PC-3 (cell line): ENCODE results near the gene TRAPPC10. TPM values are rescaled to one million over a fixed set of nuclear protein-coding genes. Genes with fewer than 3 reads are reported as not detected.

ENCODE experiments used
- ATAC-seq: fragments of 200-7000 bp; cut with Tn5 transposase; 2 replicates; pipeline ENCODE4 v1.9.1; 2020; ENCODE audit warnings: mild to moderate bottlenecking, moderate library complexity
- Bru-seq: library from RNA; stranded (reverse); fragments of 400-500 nt; gene quantifications from one replicate; lab custom pipeline; 2021; lab: Mats Ljungman, UMichigan
- BruChase-seq, 2 experiments: library from RNA; stranded (reverse); fragments of 400-500 nt; gene quantifications; one replicate each; lab custom pipeline; 2021; lab: Mats Ljungman, UMichigan
- BruUV-seq: library from RNA; stranded (reverse); fragments of 400-500 nt; replicated peaks from 2 replicates; lab custom pipeline; 2021; lab: Mats Ljungman, UMichigan
- CTCF ChIA-PET: fragments of 300-600 bp; sonication (Branson Sonifier 250); formaldehyde crosslinking; loops from one replicate; lab custom pipeline; 2022; ENCODE audit warnings: antibody characterized with exemption; lab: Charles Lee
- POLR2A ChIA-PET: fragments of 300-600 bp; sonication (Branson Sonifier 250); formaldehyde crosslinking; loops from one replicate; lab custom pipeline; 2022; ENCODE audit warnings: antibody characterized with exemption; ENCODE audit not compliant: unreplicated experiment; lab: Charles Lee
- DNase-seq: peaks from one replicate; pipeline ENCODE4 v3.0.0-alpha.2; 2015
- H2AFZ ChIP-seq: fragments of 300-600 bp; sonication (generic); 2 replicates; pipeline ENCODE4 v1.6.0; 2016; ENCODE audit warnings: antibody characterized with exemption, low read length
- H3F3A ChIP-seq: fragments of 300-600 bp; sonication (generic); one replicate; pipeline ENCODE4 v1.6.0; 2017; ENCODE audit warnings: antibody characterized with exemption, low read length, control low read depth, mild to moderate bottlenecking; ENCODE audit not compliant: unreplicated experiment
- H3K27ac ChIP-seq: fragments of 300-600 bp; sonication (generic); 2 replicates; pipeline ENCODE4 v1.5.1; 2016; ENCODE audit warnings: mild to moderate bottlenecking, low read length
- H3K27me3 ChIP-seq: fragments of 300-600 bp; sonication (generic); 2 replicates; pipeline ENCODE4 v1.6.1; 2016; ENCODE audit warnings: low read length, mixed read lengths
- H3K36me3 ChIP-seq: fragments of 300-600 bp; sonication (generic); 2 replicates; pipeline ENCODE4 v1.6.1; 2016; ENCODE audit warnings: low read depth, mixed run types, low read length, mixed read lengths
- H3K4me1 ChIP-seq: fragments of 300-600 bp; sonication (generic); 2 replicates; pipeline ENCODE4 v1.5.1; 2016; ENCODE audit warnings: low read length; ENCODE audit not compliant: insufficient read depth
- H3K4me2 ChIP-seq: fragments of 300-600 bp; sonication (generic); 2 replicates; pipeline ENCODE4 v1.6.0; 2016; ENCODE audit warnings: low read length
- H3K4me3 ChIP-seq: fragments of 300-600 bp; sonication (generic); 2 replicates; pipeline ENCODE4 v1.5.1; 2016; ENCODE audit warnings: mild to moderate bottlenecking, low read length, mixed read lengths
- H3K79me2 ChIP-seq: fragments of 300-600 bp; sonication (generic); 2 replicates; pipeline ENCODE4 v1.6.1; 2017; ENCODE audit warnings: low read length, mixed read lengths
- H3K9ac ChIP-seq: fragments of 300-600 bp; sonication (generic); 2 replicates; pipeline ENCODE4 v1.6.0; 2016; ENCODE audit warnings: mild to moderate bottlenecking, low read length
- H3K9me2 ChIP-seq: fragments of 300-600 bp; sonication (generic); replicated peaks from 2 replicates; pipeline ENCODE4 v1.6.1; 2016; ENCODE audit warnings: mixed run types, low read length, mixed read lengths
- H3K9me3 ChIP-seq: fragments of 300-600 bp; sonication (generic); 2 replicates; pipeline ENCODE4 v1.6.1; 2016; ENCODE audit warnings: low read length, mixed read lengths
- H4K20me1 ChIP-seq: fragments of 300-600 bp; sonication (generic); 2 replicates; pipeline ENCODE4 v1.6.1; 2016; ENCODE audit warnings: low read length, mixed read lengths
- CTCF ChIP-seq: fragments of 300-600 bp; sonication (generic); conservative IDR thresholded peaks from 2 replicates; pipeline ENCODE4 v1.5.1; 2017; ENCODE audit warnings: antibody characterized with exemption, low read depth, mild to moderate bottlenecking, low read length
- EZH2 ChIP-seq: fragments of 300-600 bp; sonication (generic); IDR thresholded peaks from one replicate; pipeline ENCODE4 v1.6.1; 2017; ENCODE audit warnings: antibody characterized with exemption, mild to moderate bottlenecking, low read length; ENCODE audit not compliant: unreplicated experiment
- EZH2phosphoT487 ChIP-seq: fragments of 300-600 bp; sonication (generic); IDR thresholded peaks from 2 replicates; pipeline ENCODE4 v1.6.1; 2018; ENCODE audit warnings: mild to moderate bottlenecking, antibody characterized with exemption, low read length, borderline replicate concordance
- intact Hi-C: fragments of 100-400 bp; cut with micrococcal nuclease; formaldehyde crosslinking; loops from 2 replicates; pipeline ENCODE4 v1.9.0; 2023
- long read RNA-seq: library from polyadenylated mRNA; unstranded; transcript quantifications from one replicate; pipeline ENCODE4 v2.0.0, GENCODE V29; 2021; ENCODE audit not compliant: unreplicated experiment
- total RNA-seq: library from RNA; depleted of rRNA; stranded (reverse); fragments of >200 nt; gene quantifications from 2 replicates; pipeline ENCODE4 v1.2.3, GENCODE V29; 2014; rRNA removed

Gene TRAPPC10
- total RNA-seq (28.9 and 31.4 TPM in 2 replicates), Bru-seq, nascent RNA (percentile 88 among the genes with signal in this experiment), BruChase-seq, experiment 1, labeled RNA remaining after a 6-hour chase (percentile 89 among the genes with signal in this experiment), BruChase-seq, experiment 2, labeled RNA remaining after a 2-hour chase (percentile 87 among the genes with signal in this experiment)
- long read RNA-seq, full-length matches to known transcripts = 12 of 39 reads
- long read RNA-seq, partial matches to known transcripts = 14 of 39 reads
- long read RNA-seq, other reads (novel, unspliced or antisense) = 13 of 39 reads

- ChIA-PET POLR2A (interaction anchor here (0.6 kb wide), 2 partner anchors 27 to 239 kb away, joined by 3 to 4 read pairs; no protein-coding TSS in a partner anchor), CTCF (no interaction called here)
- DNase-seq = peak; percentile 92
- peaks cover 22% of the 10 kb centered on the region for H3K4me1 ChIP-seq
- H2AFZ ChIP-seq = peak within 1 kb of the TSS; percentile 76
- no peaks in the 10 kb centered on the region for H3K9me3 ChIP-seq
- intact Hi-C loops = loop anchor here (2.0 kb wide), 1 partner anchor 35 kb away; no protein-coding TSS in a partner anchor
- H4K20me1 ChIP-seq = peaks cover 33% of the 10 kb centered on the region
- no peaks in the 10 kb centered on the region for H3K9me2 ChIP-seq
- H3K27me3 ChIP-seq = no peaks in the 10 kb centered on the region
- H3K9ac ChIP-seq = peak within 1 kb of the TSS; percentile 97
- TF ChIP-seq EZH2 (no peak), CTCF (no peak), EZH2phosphoT487 (no peak)
- no peaks in the 10 kb centered on the region for H3K36me3 ChIP-seq
- peak within 1 kb of the TSS; percentile 56 for H3K27ac ChIP-seq
- ATAC-seq = peak; percentile 88
- peaks cover under 1% of the 10 kb centered on the region for H3F3A ChIP-seq
- peak within 1 kb of the TSS; percentile 93 for H3K4me3 ChIP-seq
- no TSS peak for BruUV-seq
- peaks cover 55% of the 10 kb centered on the region for H3K79me2 ChIP-seq
- H3K4me2 ChIP-seq = peak within 1 kb of the TSS; percentile 96
Observed at GRCh38 chr21:44011579-44012473, at the start of gene TRAPPC10. Gene TRAPPC10, plus strand, starts transcription at chr21:44012309. Its CDS starts 185 bp downstream, at chr21:44012494.

GRCh38 chr21:43965911-43966585 is 46.1 kb upstream of the TRAPPC10 start:
- ChIA-PET POLR2A (interaction anchor here (0.6 kb wide), 1 partner anchor 125 kb away, joined by 5 read pairs; no protein-coding TSS in a partner anchor), CTCF (no interaction called here)
- ATAC-seq (no peak), DNase-seq (no peak)
- H3K9ac ChIP-seq = no peak overlapping the region
- H3K27me3 ChIP-seq = no peaks in the 10 kb centered on the region
- TF ChIP-seq CTCF (no peak), EZH2 (no peak), EZH2phosphoT487 (no peak)
- H3K4me1 ChIP-seq = no peaks in the 10 kb centered on the region
- no peaks in the 10 kb centered on the region for H3F3A ChIP-seq
- no peak overlapping the region for H3K4me3 ChIP-seq
- H2AFZ ChIP-seq = no peak overlapping the region
- no peaks in the 10 kb centered on the region for H3K79me2 ChIP-seq
- H3K27ac ChIP-seq = no peak overlapping the region
- intact Hi-C loops = no loop called here
- H3K9me2 ChIP-seq = no peaks in the 10 kb centered on the region
- no peaks in the 10 kb centered on the region for H3K9me3 ChIP-seq
- no peaks in the 10 kb centered on the region for H4K20me1 ChIP-seq
- BruUV-seq = no TSS peak
- no peak overlapping the region for H3K4me2 ChIP-seq
- H3K36me3 ChIP-seq = no peaks in the 10 kb centered on the region; the same call in 1 of the 2 replicates
